H9 (cell line): ENCODE results near the gene TTC28. TPM values are rescaled to one million over a fixed set of nuclear protein-coding genes. Genes with fewer than 3 reads are reported as not detected.

ENCODE experiments used
- DNase-seq: peaks from one replicate; pipeline ENCODE4 v3.0.0-alpha.2; 2017
- H2AFZ ChIP-seq: one replicate; pipeline ENCODE4 v1.6.1; 2013; ENCODE audit warnings: mild to moderate bottlenecking, low read length, control low read depth, moderate library complexity
- H2AK5ac ChIP-seq: 2 replicates; pipeline ENCODE4 v1.6.1; 2013; ENCODE audit warnings: low read length, control low read depth, mixed read lengths; ENCODE audit not compliant: insufficient read length
- H2BK120ac ChIP-seq: one replicate; pipeline ENCODE4 v1.6.1; 2013; ENCODE audit warnings: low read depth, mild to moderate bottlenecking, low read length, control low read depth, inconsistent platforms; ENCODE audit not compliant: poor library complexity, severe bottlenecking
- H2BK12ac ChIP-seq: 2 replicates; pipeline ENCODE4 v1.6.1; 2013; ENCODE audit warnings: low read length, control low read depth, mixed read lengths, low read depth; ENCODE audit not compliant: insufficient read length
- H2BK15ac ChIP-seq: 2 replicates; pipeline ENCODE4 v1.6.1; 2013; ENCODE audit warnings: low read depth, low read length, control low read depth
- H2BK20ac ChIP-seq: one replicate; pipeline ENCODE4 v1.6.1; 2013; ENCODE audit warnings: low read depth, mild to moderate bottlenecking, low read length, control low read depth, inconsistent platforms; ENCODE audit not compliant: poor library complexity, severe bottlenecking
- H2BK5ac ChIP-seq: 2 replicates; pipeline ENCODE4 v1.6.1; 2013; ENCODE audit warnings: low read length, control low read depth, mixed read lengths; ENCODE audit not compliant: insufficient read length
- H3K14ac ChIP-seq: 2 replicates; pipeline ENCODE4 v1.6.1; 2013; ENCODE audit warnings: low read length, control low read depth; ENCODE audit not compliant: insufficient read depth
- H3K18ac ChIP-seq: 2 replicates; pipeline ENCODE4 v1.6.1; 2013; ENCODE audit warnings: low read depth, mild to moderate bottlenecking, mixed read lengths, low read length, control low read depth; ENCODE audit not compliant: insufficient read length
- H3K23ac ChIP-seq: 2 replicates; pipeline ENCODE4 v1.6.1; 2013; ENCODE audit warnings: low read length, control low read depth, mixed read lengths, low read depth; ENCODE audit not compliant: insufficient read length
- H3K23me2 ChIP-seq: 2 replicates; pipeline ENCODE4 v1.6.1; 2013; ENCODE audit warnings: low read depth, mild to moderate bottlenecking, mixed read lengths, low read length, control low read depth; ENCODE audit not compliant: insufficient read length, poor library complexity, severe bottlenecking
- H3K27ac ChIP-seq: 2 replicates; pipeline ENCODE4 v1.5.1; 2013; ENCODE audit warnings: low read length, control low read depth, mixed read lengths, low read depth; ENCODE audit not compliant: insufficient read length
- H3K27me3 ChIP-seq: 2 replicates; pipeline ENCODE4 v1.6.1; 2013; ENCODE audit warnings: low read length, control low read depth, inconsistent platforms; ENCODE audit not compliant: insufficient read depth
- H3K4ac ChIP-seq: 2 replicates; pipeline ENCODE4 v1.6.1; 2013; ENCODE audit warnings: low read depth, mild to moderate bottlenecking, control low read depth, inconsistent platforms, low read length, moderate library complexity
- H3K4me1 ChIP-seq: 2 replicates; pipeline ENCODE4 v1.6.1; 2013; ENCODE audit warnings: low read length, control low read depth, inconsistent platforms; ENCODE audit not compliant: insufficient read depth
- H3K4me2 ChIP-seq: 2 replicates; pipeline ENCODE4 v1.6.1; 2013; ENCODE audit warnings: low read length, control low read depth, mixed read lengths; ENCODE audit not compliant: insufficient read length, insufficient read depth
- H3K56ac ChIP-seq: 2 replicates; pipeline ENCODE4 v1.6.1; 2013; ENCODE audit warnings: low read depth, mild to moderate bottlenecking, mixed read lengths, low read length, control low read depth; ENCODE audit not compliant: insufficient read length
- H3K79me1 ChIP-seq: 2 replicates; pipeline ENCODE4 v1.6.1; 2013; ENCODE audit warnings: low read depth, mild to moderate bottlenecking, moderate library complexity, low read length, control low read depth, inconsistent platforms; ENCODE audit not compliant: insufficient read depth, poor library complexity, severe bottlenecking
- H3K79me2 ChIP-seq: 2 replicates; pipeline ENCODE4 v1.6.1; 2013; ENCODE audit warnings: low read length, control low read depth, inconsistent platforms; ENCODE audit not compliant: insufficient read depth
- H3K9ac ChIP-seq: 2 replicates; pipeline ENCODE4 v1.6.1; 2013; ENCODE audit warnings: low read length, control low read depth, mixed read lengths; ENCODE audit not compliant: insufficient read length; ENCODE audit errors: extremely low read depth
- H3K9me3 ChIP-seq: one replicate; pipeline ENCODE4 v1.6.1; 2013; ENCODE audit warnings: low read depth, low read length, inconsistent platforms; ENCODE audit not compliant: control insufficient read depth
- H3T11ph ChIP-seq: one replicate; pipeline ENCODE4 v1.6.1; 2013; ENCODE audit warnings: mild to moderate bottlenecking, low read length, control low read depth, inconsistent platforms
- H4K20me1 ChIP-seq: one replicate; pipeline ENCODE4 v1.6.1; 2013; ENCODE audit not compliant: control insufficient read depth, insufficient read length, insufficient read depth
- H4K5ac ChIP-seq: 2 replicates; pipeline ENCODE4 v1.6.1; 2013; ENCODE audit warnings: low read depth, mild to moderate bottlenecking, mixed read lengths, low read length, control low read depth; ENCODE audit not compliant: insufficient read length
- H4K8ac ChIP-seq: replicated peaks from 2 replicates; pipeline ENCODE4 v1.6.1; 2013; ENCODE audit warnings: low read length, control low read depth, mixed read lengths, low read depth; ENCODE audit not compliant: insufficient read length
- H4K91ac ChIP-seq: 2 replicates; pipeline ENCODE4 v1.6.1; 2013; ENCODE audit warnings: low read depth, mild to moderate bottlenecking, moderate library complexity, mixed read lengths, low read length, control low read depth; ENCODE audit not compliant: insufficient read length
- H3K27ac Mint-ChIP-seq, 3 experiments: 2 replicates in 2 of 3; 3 replicates in 1 of 3; pipeline ENCODE4 v1.8.0; 2020 to 2021; ENCODE audit warnings: mixed read lengths in 3 of 3, mild to moderate bottlenecking in 1 of 3, moderate library complexity in 1 of 3
- H3K27me3 Mint-ChIP-seq: 2 replicates; pipeline ENCODE4 v1.8.0; 2021; ENCODE audit warnings: low read depth, mild to moderate bottlenecking, moderate library complexity, mixed read lengths
- H3K36me3 Mint-ChIP-seq, 3 experiments: 2 replicates in 2 of 3; 3 replicates in 1 of 3; pipeline ENCODE4 v1.8.0; 2020 to 2021; ENCODE audit warnings: low read depth in 3 of 3, mixed read lengths in 3 of 3; ENCODE audit not compliant: insufficient read depth in 1 of 3
- H3K4me1 Mint-ChIP-seq, 2 experiments: 2 replicates each; pipeline ENCODE4 v1.8.0; 2020; ENCODE audit warnings: mixed read lengths in 2 of 2
- H3K4me3 Mint-ChIP-seq, 2 experiments: 2 replicates in 1 of 2; 3 replicates in 1 of 2; pipeline ENCODE4 v1.8.0; 2020 to 2021; ENCODE audit warnings: mild to moderate bottlenecking in 2 of 2, mixed read lengths in 2 of 2, moderate library complexity in 1 of 2
- H3K9me3 Mint-ChIP-seq, 2 experiments: 2 replicates in 1 of 2; 3 replicates in 1 of 2; pipeline ENCODE4 v1.8.0; 2020; ENCODE audit warnings: mild to moderate bottlenecking in 2 of 2, mixed read lengths in 2 of 2, moderate library complexity in 1 of 2
- CTCF ChIP-seq: fragments of 200-600 bp; sonication (generic); conservative IDR thresholded peaks from 3 replicates; pipeline ENCODE4 v1.8.0; 2021; ENCODE audit warnings: antibody characterized with exemption, mild to moderate bottlenecking
- total RNA-seq: library from RNA; stranded (reverse); gene quantifications from 2 replicates; pipeline ENCODE4 v1.2.1, GENCODE V29; 2021

TTC28 gene
- total RNA-seq, 1 experiment from 2014 or later, result 13.6 TPM

DNA sequence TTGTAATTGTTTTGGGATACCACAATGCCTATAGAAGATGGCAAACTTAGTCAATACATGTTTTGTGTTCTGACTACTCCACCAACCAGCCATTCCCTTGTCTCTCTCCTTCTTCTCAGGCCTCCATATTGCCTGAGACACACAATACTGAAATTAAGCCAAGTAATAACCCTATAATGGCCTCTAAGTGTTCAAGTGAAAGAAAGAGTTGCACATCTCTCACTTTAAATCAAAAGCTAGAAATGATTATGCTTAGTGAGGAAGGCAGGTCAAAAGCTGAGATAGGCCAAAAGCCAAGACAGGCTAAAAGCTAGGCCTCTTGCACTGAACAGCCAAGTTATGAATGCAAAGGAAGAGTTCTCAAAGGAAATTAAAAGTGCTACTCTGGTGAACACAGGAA, 318.7 kb downstream of the TTC28 start:
- Histone ChIP-seq H2AFZ (no peak overlapping the region), H2BK15ac (no peak overlapping the region), H2BK5ac (no peak overlapping the region), H3K27ac (no peak overlapping the region), H3K14ac (no peak overlapping the region), H3K27me3 (no peaks in the 10 kb centered on the region), H3K23me2 (no peaks in the 10 kb centered on the region), H2BK20ac (no peak overlapping the region), H4K91ac (no peak overlapping the region), H2AK5ac (no peak overlapping the region), H3K79me2 (no peaks in the 10 kb centered on the region), H2BK12ac (no peak overlapping the region), H3K56ac (no peak overlapping the region), H3T11ph (no peak overlapping the region), H3K4ac (no peak overlapping the region), H3K79me1 (no peaks in the 10 kb centered on the region), H4K5ac (no peak overlapping the region), H3K9me3 (no peaks in the 10 kb centered on the region), H3K4me1 (no peaks in the 10 kb centered on the region; the same call in 1 of the 2 replicates), H4K20me1 (no peaks in the 10 kb centered on the region), H3K23ac (no peak overlapping the region), H3K9ac (no peak overlapping the region), H4K8ac (no peak overlapping the region), H3K18ac (no peak overlapping the region), H2BK120ac (no peak overlapping the region), H3K4me2 (no peak overlapping the region)
- Mint-ChIP-seq H3K27ac (no peak overlapping the region), H3K36me3 (peaks cover 25 to 28% (median 25%) of the 10 kb centered on the region in 3 experiments), H3K9me3 (peaks cover 29 to 32% of the 10 kb centered on the region in 2 experiments), H3K27me3 (peaks cover 3% of the 10 kb centered on the region; the same call in 1 of the 2 replicates), H3K4me1 (peaks cover 9 to 13% of the 10 kb centered on the region in 2 experiments), H3K4me3 (no peak overlapping the region)
- TF ChIP-seq CTCF, result no peak
- no peak for DNase-seq
